H9 (cell line): Measurements from ENCODE around the gene C17orf75. TPM values are rescaled to one million over a fixed set of nuclear protein-coding genes. Genes with fewer than 3 reads are reported as not detected.

ENCODE experiments used
- DNase-seq: peaks from one replicate; pipeline ENCODE4 v3.0.0-alpha.2; 2017
- H2AFZ ChIP-seq: one replicate; pipeline ENCODE4 v1.6.1; 2013; ENCODE audit warnings: mild to moderate bottlenecking, low read length, control low read depth, moderate library complexity
- H2AK5ac ChIP-seq: 2 replicates; pipeline ENCODE4 v1.6.1; 2013; ENCODE audit warnings: low read length, control low read depth, mixed read lengths; ENCODE audit not compliant: insufficient read length
- H2BK120ac ChIP-seq: one replicate; pipeline ENCODE4 v1.6.1; 2013; ENCODE audit warnings: low read depth, mild to moderate bottlenecking, low read length, control low read depth, inconsistent platforms; ENCODE audit not compliant: poor library complexity, severe bottlenecking
- H2BK12ac ChIP-seq: 2 replicates; pipeline ENCODE4 v1.6.1; 2013; ENCODE audit warnings: low read length, control low read depth, mixed read lengths, low read depth; ENCODE audit not compliant: insufficient read length
- H2BK15ac ChIP-seq: 2 replicates; pipeline ENCODE4 v1.6.1; 2013; ENCODE audit warnings: low read depth, low read length, control low read depth
- H2BK20ac ChIP-seq: one replicate; pipeline ENCODE4 v1.6.1; 2013; ENCODE audit warnings: low read depth, mild to moderate bottlenecking, low read length, control low read depth, inconsistent platforms; ENCODE audit not compliant: poor library complexity, severe bottlenecking
- H2BK5ac ChIP-seq: 2 replicates; pipeline ENCODE4 v1.6.1; 2013; ENCODE audit warnings: low read length, control low read depth, mixed read lengths; ENCODE audit not compliant: insufficient read length
- H3K14ac ChIP-seq: 2 replicates; pipeline ENCODE4 v1.6.1; 2013; ENCODE audit warnings: low read length, control low read depth; ENCODE audit not compliant: insufficient read depth
- H3K18ac ChIP-seq: 2 replicates; pipeline ENCODE4 v1.6.1; 2013; ENCODE audit warnings: low read depth, mild to moderate bottlenecking, mixed read lengths, low read length, control low read depth; ENCODE audit not compliant: insufficient read length
- H3K23ac ChIP-seq: 2 replicates; pipeline ENCODE4 v1.6.1; 2013; ENCODE audit warnings: low read length, control low read depth, mixed read lengths, low read depth; ENCODE audit not compliant: insufficient read length
- H3K23me2 ChIP-seq: 2 replicates; pipeline ENCODE4 v1.6.1; 2013; ENCODE audit warnings: low read depth, mild to moderate bottlenecking, mixed read lengths, low read length, control low read depth; ENCODE audit not compliant: insufficient read length, poor library complexity, severe bottlenecking
- H3K27ac ChIP-seq: 2 replicates; pipeline ENCODE4 v1.5.1; 2013; ENCODE audit warnings: low read length, control low read depth, mixed read lengths, low read depth; ENCODE audit not compliant: insufficient read length
- H3K27me3 ChIP-seq: 2 replicates; pipeline ENCODE4 v1.6.1; 2013; ENCODE audit warnings: low read length, control low read depth, inconsistent platforms; ENCODE audit not compliant: insufficient read depth
- H3K4ac ChIP-seq: 2 replicates; pipeline ENCODE4 v1.6.1; 2013; ENCODE audit warnings: low read depth, mild to moderate bottlenecking, control low read depth, inconsistent platforms, low read length, moderate library complexity
- H3K4me1 ChIP-seq: 2 replicates; pipeline ENCODE4 v1.6.1; 2013; ENCODE audit warnings: low read length, control low read depth, inconsistent platforms; ENCODE audit not compliant: insufficient read depth
- H3K4me2 ChIP-seq: 2 replicates; pipeline ENCODE4 v1.6.1; 2013; ENCODE audit warnings: low read length, control low read depth, mixed read lengths; ENCODE audit not compliant: insufficient read length, insufficient read depth
- H3K56ac ChIP-seq: 2 replicates; pipeline ENCODE4 v1.6.1; 2013; ENCODE audit warnings: low read depth, mild to moderate bottlenecking, mixed read lengths, low read length, control low read depth; ENCODE audit not compliant: insufficient read length
- H3K79me1 ChIP-seq: 2 replicates; pipeline ENCODE4 v1.6.1; 2013; ENCODE audit warnings: low read depth, mild to moderate bottlenecking, moderate library complexity, low read length, control low read depth, inconsistent platforms; ENCODE audit not compliant: insufficient read depth, poor library complexity, severe bottlenecking
- H3K79me2 ChIP-seq: 2 replicates; pipeline ENCODE4 v1.6.1; 2013; ENCODE audit warnings: low read length, control low read depth, inconsistent platforms; ENCODE audit not compliant: insufficient read depth
- H3K9ac ChIP-seq: 2 replicates; pipeline ENCODE4 v1.6.1; 2013; ENCODE audit warnings: low read length, control low read depth, mixed read lengths; ENCODE audit not compliant: insufficient read length; ENCODE audit errors: extremely low read depth
- H3K9me3 ChIP-seq: one replicate; pipeline ENCODE4 v1.6.1; 2013; ENCODE audit warnings: low read depth, low read length, inconsistent platforms; ENCODE audit not compliant: control insufficient read depth
- H3T11ph ChIP-seq: one replicate; pipeline ENCODE4 v1.6.1; 2013; ENCODE audit warnings: mild to moderate bottlenecking, low read length, control low read depth, inconsistent platforms
- H4K20me1 ChIP-seq: one replicate; pipeline ENCODE4 v1.6.1; 2013; ENCODE audit not compliant: control insufficient read depth, insufficient read length, insufficient read depth
- H4K5ac ChIP-seq: 2 replicates; pipeline ENCODE4 v1.6.1; 2013; ENCODE audit warnings: low read depth, mild to moderate bottlenecking, mixed read lengths, low read length, control low read depth; ENCODE audit not compliant: insufficient read length
- H4K8ac ChIP-seq: replicated peaks from 2 replicates; pipeline ENCODE4 v1.6.1; 2013; ENCODE audit warnings: low read length, control low read depth, mixed read lengths, low read depth; ENCODE audit not compliant: insufficient read length
- H4K91ac ChIP-seq: 2 replicates; pipeline ENCODE4 v1.6.1; 2013; ENCODE audit warnings: low read depth, mild to moderate bottlenecking, moderate library complexity, mixed read lengths, low read length, control low read depth; ENCODE audit not compliant: insufficient read length
- H3K27ac Mint-ChIP-seq, 3 experiments: 2 replicates in 2 of 3; 3 replicates in 1 of 3; pipeline ENCODE4 v1.8.0; 2020 to 2021; ENCODE audit warnings: mixed read lengths in 3 of 3, mild to moderate bottlenecking in 1 of 3, moderate library complexity in 1 of 3
- H3K27me3 Mint-ChIP-seq: 2 replicates; pipeline ENCODE4 v1.8.0; 2021; ENCODE audit warnings: low read depth, mild to moderate bottlenecking, moderate library complexity, mixed read lengths
- H3K36me3 Mint-ChIP-seq, 3 experiments: 2 replicates in 2 of 3; 3 replicates in 1 of 3; pipeline ENCODE4 v1.8.0; 2020 to 2021; ENCODE audit warnings: low read depth in 3 of 3, mixed read lengths in 3 of 3; ENCODE audit not compliant: insufficient read depth in 1 of 3
- H3K4me1 Mint-ChIP-seq, 2 experiments: 2 replicates each; pipeline ENCODE4 v1.8.0; 2020; ENCODE audit warnings: mixed read lengths in 2 of 2
- H3K4me3 Mint-ChIP-seq, 2 experiments: 2 replicates in 1 of 2; 3 replicates in 1 of 2; pipeline ENCODE4 v1.8.0; 2020 to 2021; ENCODE audit warnings: mild to moderate bottlenecking in 2 of 2, mixed read lengths in 2 of 2, moderate library complexity in 1 of 2
- H3K9me3 Mint-ChIP-seq, 2 experiments: 2 replicates in 1 of 2; 3 replicates in 1 of 2; pipeline ENCODE4 v1.8.0; 2020; ENCODE audit warnings: mild to moderate bottlenecking in 2 of 2, mixed read lengths in 2 of 2, moderate library complexity in 1 of 2
- CTCF ChIP-seq: fragments of 200-600 bp; sonication (generic); conservative IDR thresholded peaks from 3 replicates; pipeline ENCODE4 v1.8.0; 2021; ENCODE audit warnings: antibody characterized with exemption, mild to moderate bottlenecking
- WGBS: extraction: QIAGEN DNeasy Blood & Tissue Kit; methylation state at CpG from one replicate; pipeline ENCODE4 v1.1.7; 2013; ENCODE audit warnings: missing lambda C conversion rate, low lambda C conversion rate, mixed read lengths; ENCODE audit not compliant: insufficient read length; ENCODE audit errors: extremely low coverage; 5-methylcytosine and 5-hydroxymethylcytosine counted together
- total RNA-seq: library from RNA; stranded (reverse); gene quantifications from 2 replicates; pipeline ENCODE4 v1.2.1, GENCODE V29; 2021

Gene C17orf75
- total RNA-seq, 1 experiment from 2014 or later = 40.4 TPM

- Mint-ChIP-seq H3K4me3 (no peak overlapping the region), H3K27me3 (no peaks in the 10 kb centered on the region), H3K27ac (peak overlapping the region in 1 of 3 experiments; percentile 78; a peak in 1 of 7 replicates), H3K36me3 (peaks cover 0 to 19% (median 7%) of the 10 kb centered on the region in 3 experiments; a peak in 6 of 7 replicates), H3K9me3 (no peaks in the 10 kb centered on the region), H3K4me1 (peaks cover 27 to 31% of the 10 kb centered on the region in 2 experiments)
- no peak overlapping the region for H2AFZ ChIP-seq
- H3K79me2 ChIP-seq = no peaks in the 10 kb centered on the region
- no peak overlapping the region for H4K5ac ChIP-seq
- H3K27me3 ChIP-seq = no peaks in the 10 kb centered on the region
- H3K4me2 ChIP-seq = no peak overlapping the region
- no peak overlapping the region for H3K56ac ChIP-seq
- H3K18ac ChIP-seq = no peak overlapping the region
- no peak overlapping the region for H3T11ph ChIP-seq
- no peak overlapping the region for H4K8ac ChIP-seq
- H4K20me1 ChIP-seq = no peaks in the 10 kb centered on the region
- no peak for DNase-seq
- H2BK5ac ChIP-seq = no peak overlapping the region
- no peak for TF ChIP-seq CTCF
- H3K9me3 ChIP-seq = no peaks in the 10 kb centered on the region
- no peaks in the 10 kb centered on the region for H3K23me2 ChIP-seq
- H2AK5ac ChIP-seq = no peak overlapping the region
- no peak overlapping the region for H3K23ac ChIP-seq
- no peak overlapping the region for H2BK12ac ChIP-seq
- H3K14ac ChIP-seq = no peak overlapping the region
- no peak overlapping the region for H3K4ac ChIP-seq
- no peak overlapping the region for H3K9ac ChIP-seq
- H3K27ac ChIP-seq = no peak overlapping the region
- H2BK15ac ChIP-seq = no peak overlapping the region
- WGBS = no CpG with 5 or more reads among the region's 10 CpGs
- no peak overlapping the region for H2BK120ac ChIP-seq
- no peaks in the 10 kb centered on the region; the same call in 1 of the 2 replicates for H3K4me1 ChIP-seq
- H2BK20ac ChIP-seq = no peak overlapping the region
- H3K79me1 ChIP-seq = no peaks in the 10 kb centered on the region
- no peak overlapping the region for H4K91ac ChIP-seq
Observed at GRCh38 chr17:32323046-32323445, 18.9 kb downstream of the C17orf75 start.
